ENCODE measurements around the gene DOCK9.

DNA sequence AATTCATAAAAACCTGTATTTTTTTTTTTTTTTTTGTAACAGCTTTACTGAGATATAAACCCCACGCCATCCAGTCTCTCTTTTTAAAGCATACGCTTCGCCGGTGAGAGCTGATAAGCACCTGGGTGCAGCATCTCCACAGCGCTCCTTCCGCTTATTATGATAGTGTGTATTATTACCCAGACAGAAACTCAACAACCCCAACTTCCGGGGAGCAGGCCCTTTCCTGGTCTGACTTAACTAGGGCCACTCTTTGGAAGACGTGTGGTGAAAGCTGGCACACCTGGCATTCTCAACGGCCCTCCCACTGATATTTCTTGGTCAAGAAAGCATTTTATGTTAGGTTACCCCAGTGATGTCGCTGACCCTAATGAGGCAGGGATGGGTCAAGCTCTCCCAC lies 173.9 kb downstream of the DOCK9 start:
- TF ChIP-seq, protein P1, sequence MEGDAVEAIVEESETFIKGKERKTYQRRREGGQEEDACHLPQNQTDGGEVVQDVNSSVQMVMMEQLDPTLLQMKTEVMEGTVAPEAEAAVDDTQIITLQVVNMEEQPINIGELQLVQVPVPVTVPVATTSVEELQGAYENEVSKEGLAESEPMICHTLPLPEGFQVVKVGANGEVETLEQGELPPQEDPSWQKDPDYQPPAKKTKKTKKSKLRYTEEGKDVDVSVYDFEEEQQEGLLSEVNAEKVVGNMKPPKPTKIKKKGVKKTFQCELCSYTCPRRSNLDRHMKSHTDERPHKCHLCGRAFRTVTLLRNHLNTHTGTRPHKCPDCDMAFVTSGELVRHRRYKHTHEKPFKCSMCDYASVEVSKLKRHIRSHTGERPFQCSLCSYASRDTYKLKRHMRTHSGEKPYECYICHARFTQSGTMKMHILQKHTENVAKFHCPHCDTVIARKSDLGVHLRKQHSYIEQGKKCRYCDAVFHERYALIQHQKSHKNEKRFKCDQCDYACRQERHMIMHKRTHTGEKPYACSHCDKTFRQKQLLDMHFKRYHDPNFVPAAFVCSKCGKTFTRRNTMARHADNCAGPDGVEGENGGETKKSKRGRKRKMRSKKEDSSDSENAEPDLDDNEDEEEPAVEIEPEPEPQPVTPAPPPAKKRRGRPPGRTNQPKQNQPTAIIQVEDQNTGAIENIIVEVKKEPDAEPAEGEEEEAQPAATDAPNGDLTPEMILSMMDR (conservative IDR thresholded peaks at IDR 0.05; ENCODE audit: low read depth in 2 of 2): no peak
- no peak for TF ChIP-seq ZNF114 (CRISPR knock-in tag; IDR thresholded peaks at IDR 0.05)
- TF ChIP-seq EZH2 (IDR thresholded peaks at IDR 0.05; ENCODE audit: low read depth, unreplicated experiment): no peak
- no peak for TF ChIP-seq EZH2phosphoT487 (IDR thresholded peaks at IDR 0.05; ENCODE audit: unreplicated experiment)
- TF ChIP-seq, protein P2, sequence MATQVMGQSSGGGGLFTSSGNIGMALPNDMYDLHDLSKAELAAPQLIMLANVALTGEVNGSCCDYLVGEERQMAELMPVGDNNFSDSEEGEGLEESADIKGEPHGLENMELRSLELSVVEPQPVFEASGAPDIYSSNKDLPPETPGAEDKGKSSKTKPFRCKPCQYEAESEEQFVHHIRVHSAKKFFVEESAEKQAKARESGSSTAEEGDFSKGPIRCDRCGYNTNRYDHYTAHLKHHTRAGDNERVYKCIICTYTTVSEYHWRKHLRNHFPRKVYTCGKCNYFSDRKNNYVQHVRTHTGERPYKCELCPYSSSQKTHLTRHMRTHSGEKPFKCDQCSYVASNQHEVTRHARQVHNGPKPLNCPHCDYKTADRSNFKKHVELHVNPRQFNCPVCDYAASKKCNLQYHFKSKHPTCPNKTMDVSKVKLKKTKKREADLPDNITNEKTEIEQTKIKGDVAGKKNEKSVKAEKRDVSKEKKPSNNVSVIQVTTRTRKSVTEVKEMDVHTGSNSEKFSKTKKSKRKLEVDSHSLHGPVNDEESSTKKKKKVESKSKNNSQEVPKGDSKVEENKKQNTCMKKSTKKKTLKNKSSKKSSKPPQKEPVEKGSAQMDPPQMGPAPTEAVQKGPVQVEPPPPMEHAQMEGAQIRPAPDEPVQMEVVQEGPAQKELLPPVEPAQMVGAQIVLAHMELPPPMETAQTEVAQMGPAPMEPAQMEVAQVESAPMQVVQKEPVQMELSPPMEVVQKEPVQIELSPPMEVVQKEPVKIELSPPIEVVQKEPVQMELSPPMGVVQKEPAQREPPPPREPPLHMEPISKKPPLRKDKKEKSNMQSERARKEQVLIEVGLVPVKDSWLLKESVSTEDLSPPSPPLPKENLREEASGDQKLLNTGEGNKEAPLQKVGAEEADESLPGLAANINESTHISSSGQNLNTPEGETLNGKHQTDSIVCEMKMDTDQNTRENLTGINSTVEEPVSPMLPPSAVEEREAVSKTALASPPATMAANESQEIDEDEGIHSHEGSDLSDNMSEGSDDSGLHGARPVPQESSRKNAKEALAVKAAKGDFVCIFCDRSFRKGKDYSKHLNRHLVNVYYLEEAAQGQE (IDR thresholded peaks at IDR 0.05; ENCODE audit: unreplicated experiment): no peak
- TF ChIP-seq POLR2AphosphoS5 (IDR thresholded peaks at IDR 0.05; ENCODE audit: low read depth): no peak
- TF ChIP-seq CREB1 (CRISPR knock-in tag; IDR thresholded peaks at IDR 0.05; ENCODE audit: low read depth): no peak
- TF ChIP-seq, protein P3, sequence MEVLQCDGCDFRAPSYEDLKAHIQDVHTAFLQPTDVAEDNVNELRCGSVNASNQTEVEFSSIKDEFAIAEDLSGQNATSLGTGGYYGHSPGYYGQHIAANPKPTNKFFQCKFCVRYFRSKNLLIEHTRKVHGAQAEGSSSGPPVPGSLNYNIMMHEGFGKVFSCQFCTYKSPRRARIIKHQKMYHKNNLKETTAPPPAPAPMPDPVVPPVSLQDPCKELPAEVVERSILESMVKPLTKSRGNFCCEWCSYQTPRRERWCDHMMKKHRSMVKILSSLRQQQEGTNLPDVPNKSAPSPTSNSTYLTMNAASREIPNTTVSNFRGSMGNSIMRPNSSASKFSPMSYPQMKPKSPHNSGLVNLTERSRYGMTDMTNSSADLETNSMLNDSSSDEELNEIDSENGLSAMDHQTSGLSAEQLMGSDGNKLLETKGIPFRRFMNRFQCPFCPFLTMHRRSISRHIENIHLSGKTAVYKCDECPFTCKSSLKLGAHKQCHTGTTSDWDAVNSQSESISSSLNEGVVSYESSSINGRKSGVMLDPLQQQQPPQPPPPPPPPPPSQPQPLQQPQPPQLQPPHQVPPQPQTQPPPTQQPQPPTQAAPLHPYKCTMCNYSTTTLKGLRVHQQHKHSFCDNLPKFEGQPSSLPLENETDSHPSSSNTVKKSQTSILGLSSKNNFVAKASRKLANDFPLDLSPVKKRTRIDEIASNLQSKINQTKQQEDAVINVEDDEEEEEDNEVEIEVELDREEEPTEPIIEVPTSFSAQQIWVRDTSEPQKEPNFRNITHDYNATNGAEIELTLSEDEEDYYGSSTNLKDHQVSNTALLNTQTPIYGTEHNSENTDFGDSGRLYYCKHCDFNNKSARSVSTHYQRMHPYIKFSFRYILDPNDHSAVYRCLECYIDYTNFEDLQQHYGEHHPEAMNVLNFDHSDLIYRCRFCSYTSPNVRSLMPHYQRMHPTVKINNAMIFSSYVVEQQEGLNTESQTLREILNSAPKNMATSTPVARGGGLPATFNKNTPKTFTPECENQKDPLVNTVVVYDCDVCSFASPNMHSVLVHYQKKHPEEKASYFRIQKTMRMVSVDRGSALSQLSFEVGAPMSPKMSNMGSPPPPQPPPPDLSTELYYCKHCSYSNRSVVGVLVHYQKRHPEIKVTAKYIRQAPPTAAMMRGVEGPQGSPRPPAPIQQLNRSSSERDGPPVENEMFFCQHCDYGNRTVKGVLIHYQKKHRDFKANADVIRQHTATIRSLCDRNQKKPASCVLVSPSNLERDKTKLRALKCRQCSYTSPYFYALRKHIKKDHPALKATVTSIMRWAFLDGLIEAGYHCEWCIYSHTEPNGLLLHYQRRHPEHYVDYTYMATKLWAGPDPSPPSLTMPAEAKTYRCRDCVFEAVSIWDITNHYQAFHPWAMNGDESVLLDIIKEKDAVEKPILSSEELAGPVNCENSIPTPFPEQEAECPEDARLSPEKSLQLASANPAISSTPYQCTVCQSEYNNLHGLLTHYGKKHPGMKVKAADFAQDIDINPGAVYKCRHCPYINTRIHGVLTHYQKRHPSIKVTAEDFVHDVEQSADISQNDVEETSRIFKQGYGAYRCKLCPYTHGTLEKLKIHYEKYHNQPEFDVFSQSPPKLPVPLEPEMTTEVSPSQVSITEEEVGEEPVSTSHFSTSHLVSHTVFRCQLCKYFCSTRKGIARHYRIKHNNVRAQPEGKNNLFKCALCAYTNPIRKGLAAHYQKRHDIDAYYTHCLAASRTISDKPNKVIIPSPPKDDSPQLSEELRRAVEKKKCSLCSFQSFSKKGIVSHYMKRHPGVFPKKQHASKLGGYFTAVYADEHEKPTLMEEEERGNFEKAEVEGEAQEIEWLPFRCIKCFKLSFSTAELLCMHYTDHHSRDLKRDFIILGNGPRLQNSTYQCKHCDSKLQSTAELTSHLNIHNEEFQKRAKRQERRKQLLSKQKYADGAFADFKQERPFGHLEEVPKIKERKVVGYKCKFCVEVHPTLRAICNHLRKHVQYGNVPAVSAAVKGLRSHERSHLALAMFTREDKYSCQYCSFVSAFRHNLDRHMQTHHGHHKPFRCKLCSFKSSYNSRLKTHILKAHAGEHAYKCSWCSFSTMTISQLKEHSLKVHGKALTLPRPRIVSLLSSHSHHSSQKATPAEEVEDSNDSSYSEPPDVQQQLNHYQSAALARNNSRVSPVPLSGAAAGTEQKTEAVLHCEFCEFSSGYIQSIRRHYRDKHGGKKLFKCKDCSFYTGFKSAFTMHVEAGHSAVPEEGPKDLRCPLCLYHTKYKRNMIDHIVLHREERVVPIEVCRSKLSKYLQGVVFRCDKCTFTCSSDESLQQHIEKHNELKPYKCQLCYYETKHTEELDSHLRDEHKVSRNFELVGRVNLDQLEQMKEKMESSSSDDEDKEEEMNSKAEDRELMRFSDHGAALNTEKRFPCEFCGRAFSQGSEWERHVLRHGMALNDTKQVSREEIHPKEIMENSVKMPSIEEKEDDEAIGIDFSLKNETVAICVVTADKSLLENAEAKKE (CRISPR knock-in tag; IDR thresholded peaks at IDR 0.05): no peak
- no peak for TF ChIP-seq NANOG (IDR thresholded peaks at IDR 0.05; ENCODE audit: borderline replicate concordance)
- TF ChIP-seq ZNF331 (CRISPR knock-in tag; IDR thresholded peaks at IDR 0.05; ENCODE audit: low read depth): no peak
